Measurements from ENCODE around the gene UBC.

The UBC gene

GRCh38 chr12:124921200-124922031 is 7.0 kb upstream of the UBC start (continued):
- TF ChIP-seq, protein P1, sequence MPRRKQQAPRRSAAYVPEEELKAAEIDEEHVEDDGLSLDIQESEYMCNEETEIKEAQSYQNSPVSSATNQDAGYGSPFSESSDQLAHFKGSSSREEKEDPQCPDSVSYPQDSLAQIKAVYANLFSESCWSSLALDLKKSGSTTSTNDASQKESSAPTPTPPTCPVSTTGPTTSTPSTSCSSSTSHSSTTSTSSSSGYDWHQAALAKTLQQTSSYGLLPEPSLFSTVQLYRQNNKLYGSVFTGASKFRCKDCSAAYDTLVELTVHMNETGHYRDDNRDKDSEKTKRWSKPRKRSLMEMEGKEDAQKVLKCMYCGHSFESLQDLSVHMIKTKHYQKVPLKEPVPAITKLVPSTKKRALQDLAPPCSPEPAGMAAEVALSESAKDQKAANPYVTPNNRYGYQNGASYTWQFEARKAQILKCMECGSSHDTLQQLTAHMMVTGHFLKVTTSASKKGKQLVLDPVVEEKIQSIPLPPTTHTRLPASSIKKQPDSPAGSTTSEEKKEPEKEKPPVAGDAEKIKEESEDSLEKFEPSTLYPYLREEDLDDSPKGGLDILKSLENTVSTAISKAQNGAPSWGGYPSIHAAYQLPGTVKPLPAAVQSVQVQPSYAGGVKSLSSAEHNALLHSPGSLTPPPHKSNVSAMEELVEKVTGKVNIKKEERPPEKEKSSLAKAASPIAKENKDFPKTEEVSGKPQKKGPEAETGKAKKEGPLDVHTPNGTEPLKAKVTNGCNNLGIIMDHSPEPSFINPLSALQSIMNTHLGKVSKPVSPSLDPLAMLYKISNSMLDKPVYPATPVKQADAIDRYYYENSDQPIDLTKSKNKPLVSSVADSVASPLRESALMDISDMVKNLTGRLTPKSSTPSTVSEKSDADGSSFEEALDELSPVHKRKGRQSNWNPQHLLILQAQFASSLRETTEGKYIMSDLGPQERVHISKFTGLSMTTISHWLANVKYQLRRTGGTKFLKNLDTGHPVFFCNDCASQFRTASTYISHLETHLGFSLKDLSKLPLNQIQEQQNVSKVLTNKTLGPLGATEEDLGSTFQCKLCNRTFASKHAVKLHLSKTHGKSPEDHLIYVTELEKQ (tag by site-specific recombination; IDR thresholded peaks at IDR 0.05; ENCODE audit: borderline replicate concordance): peak; percentile 30; the same call in 1 of the 2 replicates
- peak; percentile 91 for TF ChIP-seq ZNF660 (tag by site-specific recombination; IDR thresholded peaks at IDR 0.05)
- TF ChIP-seq ZSCAN18 (tag by site-specific recombination; IDR thresholded peaks at IDR 0.05): peak; percentile 73
- TF ChIP-seq WT1 (tag by site-specific recombination; IDR thresholded peaks at IDR 0.05): peak; percentile 30; the same call in 1 of the 2 replicates
- no peak for TF ChIP-seq ZNF837 (tag by site-specific recombination; IDR thresholded peaks at IDR 0.05)
- TF ChIP-seq SCRT2 (tag by site-specific recombination; IDR thresholded peaks at IDR 0.05): no peak; the same call in 1 of the 2 replicates
- peak; percentile 27; the same call in 1 of the 2 replicates for TF ChIP-seq ZNF600 (tag by site-specific recombination; IDR thresholded peaks at IDR 0.05)
- TF ChIP-seq, protein P2, sequence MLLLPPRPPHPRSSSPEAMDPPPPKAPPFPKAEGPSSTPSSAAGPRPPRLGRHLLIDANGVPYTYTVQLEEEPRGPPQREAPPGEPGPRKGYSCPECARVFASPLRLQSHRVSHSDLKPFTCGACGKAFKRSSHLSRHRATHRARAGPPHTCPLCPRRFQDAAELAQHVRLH (tag by site-specific recombination; IDR thresholded peaks at IDR 0.05): peak; percentile 90
- TF ChIP-seq ZNF558 (tag by site-specific recombination; IDR thresholded peaks at IDR 0.05): peak; percentile 70; the same call in 1 of the 2 replicates
- TF ChIP-seq SCRT1 (tag by site-specific recombination; IDR thresholded peaks at IDR 0.05; ENCODE audit: borderline replicate concordance): peak; percentile 42; the same call in 1 of the 2 replicates
- peak; percentile 90 for TF ChIP-seq TRIM28 (IDR thresholded peaks at IDR 0.05; ENCODE audit: borderline replicate concordance, low read length)
- peak; percentile 97 for TF ChIP-seq ZBTB17 (tag by site-specific recombination; IDR thresholded peaks at IDR 0.05)
- 0 out of 2 replicates have a peak, but pooled peaks have one; percentile 11 for TF ChIP-seq ZNF654 (tag by site-specific recombination; IDR thresholded peaks at IDR 0.05; ENCODE audit: low read depth)
- TF ChIP-seq, protein P3, sequence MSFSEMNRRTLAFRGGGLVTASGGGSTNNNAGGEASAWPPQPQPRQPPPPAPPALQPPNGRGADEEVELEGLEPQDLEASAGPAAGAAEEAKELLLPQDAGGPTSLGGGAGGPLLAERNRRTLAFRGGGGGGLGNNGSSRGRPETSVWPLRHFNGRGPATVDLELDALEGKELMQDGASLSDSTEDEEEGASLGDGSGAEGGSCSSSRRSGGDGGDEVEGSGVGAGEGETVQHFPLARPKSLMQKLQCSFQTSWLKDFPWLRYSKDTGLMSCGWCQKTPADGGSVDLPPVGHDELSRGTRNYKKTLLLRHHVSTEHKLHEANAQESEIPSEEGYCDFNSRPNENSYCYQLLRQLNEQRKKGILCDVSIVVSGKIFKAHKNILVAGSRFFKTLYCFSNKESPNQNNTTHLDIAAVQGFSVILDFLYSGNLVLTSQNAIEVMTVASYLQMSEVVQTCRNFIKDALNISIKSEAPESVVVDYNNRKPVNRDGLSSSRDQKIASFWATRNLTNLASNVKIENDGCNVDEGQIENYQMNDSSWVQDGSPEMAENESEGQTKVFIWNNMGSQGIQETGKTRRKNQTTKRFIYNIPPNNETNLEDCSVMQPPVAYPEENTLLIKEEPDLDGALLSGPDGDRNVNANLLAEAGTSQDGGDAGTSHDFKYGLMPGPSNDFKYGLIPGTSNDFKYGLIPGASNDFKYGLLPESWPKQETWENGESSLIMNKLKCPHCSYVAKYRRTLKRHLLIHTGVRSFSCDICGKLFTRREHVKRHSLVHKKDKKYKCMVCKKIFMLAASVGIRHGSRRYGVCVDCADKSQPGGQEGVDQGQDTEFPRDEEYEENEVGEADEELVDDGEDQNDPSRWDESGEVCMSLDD (tag by site-specific recombination; IDR thresholded peaks at IDR 0.05): peak; percentile 51
- 0 out of 2 replicates have a peak, but pooled peaks have one; percentile 71 for TF ChIP-seq ZFP37 (tag by site-specific recombination; IDR thresholded peaks at IDR 0.05)
- TF ChIP-seq, protein P4, sequence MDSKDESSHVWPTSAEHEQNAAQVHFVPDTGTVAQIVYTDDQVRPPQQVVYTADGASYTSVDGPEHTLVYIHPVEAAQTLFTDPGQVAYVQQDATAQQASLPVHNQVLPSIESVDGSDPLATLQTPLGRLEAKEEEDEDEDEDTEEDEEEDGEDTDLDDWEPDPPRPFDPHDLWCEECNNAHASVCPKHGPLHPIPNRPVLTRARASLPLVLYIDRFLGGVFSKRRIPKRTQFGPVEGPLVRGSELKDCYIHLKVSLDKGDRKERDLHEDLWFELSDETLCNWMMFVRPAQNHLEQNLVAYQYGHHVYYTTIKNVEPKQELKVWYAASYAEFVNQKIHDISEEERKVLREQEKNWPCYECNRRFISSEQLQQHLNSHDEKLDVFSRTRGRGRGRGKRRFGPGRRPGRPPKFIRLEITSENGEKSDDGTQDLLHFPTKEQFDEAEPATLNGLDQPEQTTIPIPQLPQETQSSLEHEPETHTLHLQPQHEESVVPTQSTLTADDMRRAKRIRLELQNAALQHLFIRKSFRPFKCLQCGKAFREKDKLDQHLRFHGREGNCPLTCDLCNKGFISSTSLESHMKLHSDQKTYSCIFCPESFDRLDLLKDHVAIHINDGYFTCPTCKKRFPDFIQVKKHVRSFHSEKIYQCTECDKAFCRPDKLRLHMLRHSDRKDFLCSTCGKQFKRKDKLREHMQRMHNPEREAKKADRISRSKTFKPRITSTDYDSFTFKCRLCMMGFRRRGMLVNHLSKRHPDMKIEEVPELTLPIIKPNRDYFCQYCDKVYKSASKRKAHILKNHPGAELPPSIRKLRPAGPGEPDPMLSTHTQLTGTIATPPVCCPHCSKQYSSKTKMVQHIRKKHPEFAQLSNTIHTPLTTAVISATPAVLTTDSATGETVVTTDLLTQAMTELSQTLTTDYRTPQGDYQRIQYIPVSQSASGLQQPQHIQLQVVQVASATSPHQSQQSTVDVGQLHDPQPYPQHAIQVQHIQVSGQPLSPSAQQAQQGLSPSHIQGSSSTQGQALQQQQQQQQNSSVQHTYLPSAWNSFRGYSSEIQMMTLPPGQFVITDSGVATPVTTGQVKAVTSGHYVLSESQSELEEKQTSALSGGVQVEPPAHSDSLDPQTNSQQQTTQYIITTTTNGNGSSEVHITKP (tag by site-specific recombination; IDR thresholded peaks at IDR 0.05): peak; percentile 77
- TF ChIP-seq, protein P5, sequence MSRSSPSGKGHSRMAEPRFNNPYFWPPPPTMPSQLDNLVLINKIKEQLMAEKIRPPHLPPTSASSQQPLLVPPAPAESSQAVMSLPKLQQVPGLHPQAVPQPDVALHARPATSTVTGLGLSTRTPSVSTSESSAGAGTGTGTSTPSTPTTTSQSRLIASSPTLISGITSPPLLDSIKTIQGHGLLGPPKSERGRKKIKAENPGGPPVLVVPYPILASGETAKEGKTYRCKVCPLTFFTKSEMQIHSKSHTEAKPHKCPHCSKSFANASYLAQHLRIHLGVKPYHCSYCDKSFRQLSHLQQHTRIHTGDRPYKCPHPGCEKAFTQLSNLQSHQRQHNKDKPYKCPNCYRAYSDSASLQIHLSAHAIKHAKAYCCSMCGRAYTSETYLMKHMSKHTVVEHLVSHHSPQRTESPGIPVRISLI (tag by site-specific recombination; IDR thresholded peaks at IDR 0.05): no peak
- no peak for TF ChIP-seq ZNF140 (tag by site-specific recombination; IDR thresholded peaks at IDR 0.05)
- TF ChIP-seq KLF10 (tag by site-specific recombination; IDR thresholded peaks at IDR 0.05): peak; percentile 55; the same call in 1 of the 2 replicates
- peak; percentile 84 for TF ChIP-seq ZNF335 (tag by site-specific recombination; conservative IDR thresholded peaks at IDR 0.05)
- no peak for TF ChIP-seq ZNF677 (tag by site-specific recombination; IDR thresholded peaks at IDR 0.05)
- TF ChIP-seq KLF16 (tag by site-specific recombination; IDR thresholded peaks at IDR 0.05): peak; percentile 82; the same call in 1 of the 2 replicates
- TF ChIP-seq KLF8 (tag by site-specific recombination; IDR thresholded peaks at IDR 0.05): peak; percentile 65
- 0 out of 2 replicates have a peak, but pooled peaks have one; percentile 19 for TF ChIP-seq ZFHX2 (tag by site-specific recombination; conservative IDR thresholded peaks at IDR 0.05)
- no peak for TF ChIP-seq ZBTB8A (tag by site-specific recombination; IDR thresholded peaks at IDR 0.05)
- no peak for TF ChIP-seq ZNF830 (tag by site-specific recombination; IDR thresholded peaks at IDR 0.05; ENCODE audit: low read depth)

Measured in HEK293 (cell line).